Heart left ventricle (tissue), 16 donors: ENCODE measurements around the gene SLC15A2. TPM values are rescaled to one million over a fixed set of nuclear protein-coding genes. Genes with fewer than 3 reads are reported as not detected.

Source experiments
- ATAC-seq, 4 donors: fragments of 200-7000 bp; cut with Tn5 transposase; one replicate each; pipeline ENCODE4 v1.9.1; 2020 to 2022; ENCODE audit warnings: moderate library complexity in 4 of 4, mild to moderate bottlenecking in 3 of 4, moderate number of reproducible peaks in 1 of 4
- DNase-seq, 5 donors: peaks; one replicate each; pipeline ENCODE4 v3.0.0-alpha.2; 2020
- H3K27ac ChIP-seq, 12 donors: fragments of 200-600 bp; sonication (generic) in 4 of 12; one replicate each; pipeline versions ENCODE4 v1.5.0 to v1.8.0; 2016 to 2022; ENCODE audit warnings: mild to moderate bottlenecking in 2 of 12
- H3K27me3 ChIP-seq, 9 donors: fragments of 200-600 bp; sonication (generic) in 2 of 9; one replicate each; pipeline versions ENCODE4 v1.5.1 to v1.8.0; 2016 to 2022; ENCODE audit warnings: mild to moderate bottlenecking in 3 of 9
- H3K36me3 ChIP-seq, 9 donors: fragments of 200-600 bp; sonication (generic) in 2 of 9; one replicate each; pipeline versions ENCODE4 v1.5.0 to v1.8.0; 2018 to 2022; ENCODE audit warnings: mild to moderate bottlenecking in 2 of 9
- H3K4me1 ChIP-seq, 12 donors: fragments of 200-600 bp; sonication (generic) in 4 of 12; one replicate each; pipeline versions ENCODE4 v1.5.0 to v1.8.0; 2016 to 2022; ENCODE audit warnings: mild to moderate bottlenecking in 3 of 12
- H3K4me3 ChIP-seq, 12 donors: fragments of 200-600 bp; sonication (generic) in 4 of 12; one replicate each; pipeline versions ENCODE4 v1.5.0 to v1.8.0; 2017 to 2022; ENCODE audit warnings: mild to moderate bottlenecking in 9 of 12, moderate library complexity in 4 of 12
- H3K9me3 ChIP-seq, 12 donors: fragments of 200-600 bp; sonication (generic) in 4 of 12; one replicate each; pipeline versions ENCODE4 v1.5.0 to v1.8.0; 2016 to 2022; ENCODE audit warnings: mild to moderate bottlenecking in 1 of 12
- POLR2A ChIP-seq, 2 donors: fragments of 450-650 bp; IDR thresholded peaks; one replicate each; pipeline ENCODE4 v1.6.1; 2017; ENCODE audit warnings: antibody characterized with exemption in 2 of 2, mild to moderate bottlenecking in 2 of 2, moderate library complexity in 2 of 2
- WGBS, 4 donors: extraction: QIAGEN DNeasy Blood & Tissue Kit in 2 of 4; methylation state at CpG; one replicate each; pipeline versions ENCODE4 v1.1.5 to v1.1.7; 2013 to 2018; 5-methylcytosine and 5-hydroxymethylcytosine counted together
- intact Hi-C, 10 donors: fragments of 100-400 bp; cut with DNase I; formaldehyde crosslinking; loops; one replicate each; pipeline versions ENCODE4 v1.11.1 to v1.14.2; 2022
- polyA plus RNA-seq, 2 donors: library from polyadenylated mRNA; stranded (reverse); fragments of 200-250 nt; gene quantifications; one replicate each; pipeline ENCODE4 v1.2.3, GENCODE V29; 2013
- total RNA-seq, 9 donors: library from RNA; depleted of rRNA in 2 of 9; stranded (reverse); fragments of >200 nt in 2 of 9; fragmentation: NEBNext Ultra II Directional in 3 of 9; extraction: Animal tissue kit (Norgen Biotek cat#: 25700) in 3 of 9; gene quantifications; one replicate each; pipeline versions ENCODE4 v1.1.0 to v1.2.4, GENCODE V29; 2016 to 2023
- TF ChIP-seq, protein P1 (sequence below), 12 donors: fragments of 200-600 bp; sonication (generic) in 4 of 12; IDR thresholded peaks; one replicate each; pipeline versions ENCODE4 v1.5.0 to v1.8.0; 2018 to 2022; ENCODE audit warnings: antibody characterized with exemption in 12 of 12, mild to moderate bottlenecking in 5 of 12
- donor health status: ischemic (EF 13 %, LVEDD 7.1; RV severe dilation, severe dysfunction).
- donor health status: healthy with polysubstance abuse.
- donor health status: DM: no; HTN: yes; CAD: no.
- donor health status: DM: no; HTN: no; CAD: no.
- donor health status: ischemic (EF 25% LVEDD 6.9; RV normal size, moderate dysfunction).
- donor health status: ischemic (EF 25% LVEDD 5.7; RV mildly dilated, moderate dysfunction).
- donor health status: healthy.
- donor health status: DM: yes; HTN: yes; CAD: no.
- donor health status: ischemic (EF 35%, LVEDD 5.7; RV mildly dilated, moderate dysfunction).
- donor health status: nonischemic (EF 11% LVEDD 7.7; RV severe dilation, severe dysfunction).
- donor health status: DM: yes; HTN: yes; CAD: no.
- donor health status: PGD.
- donor health status: ischemic (EF 29% LVEDD 5.4; RV normal size, mild dysfunction).
- donor health status: nonischemic (EF 23%, LVEDD 6.1; RV moderate dilation, normal function).

SLC15A2 gene
- total and polyA plus RNA-seq, 11 donors: 0.22 to 7.6 (median 2.9) TPM

DNA sequence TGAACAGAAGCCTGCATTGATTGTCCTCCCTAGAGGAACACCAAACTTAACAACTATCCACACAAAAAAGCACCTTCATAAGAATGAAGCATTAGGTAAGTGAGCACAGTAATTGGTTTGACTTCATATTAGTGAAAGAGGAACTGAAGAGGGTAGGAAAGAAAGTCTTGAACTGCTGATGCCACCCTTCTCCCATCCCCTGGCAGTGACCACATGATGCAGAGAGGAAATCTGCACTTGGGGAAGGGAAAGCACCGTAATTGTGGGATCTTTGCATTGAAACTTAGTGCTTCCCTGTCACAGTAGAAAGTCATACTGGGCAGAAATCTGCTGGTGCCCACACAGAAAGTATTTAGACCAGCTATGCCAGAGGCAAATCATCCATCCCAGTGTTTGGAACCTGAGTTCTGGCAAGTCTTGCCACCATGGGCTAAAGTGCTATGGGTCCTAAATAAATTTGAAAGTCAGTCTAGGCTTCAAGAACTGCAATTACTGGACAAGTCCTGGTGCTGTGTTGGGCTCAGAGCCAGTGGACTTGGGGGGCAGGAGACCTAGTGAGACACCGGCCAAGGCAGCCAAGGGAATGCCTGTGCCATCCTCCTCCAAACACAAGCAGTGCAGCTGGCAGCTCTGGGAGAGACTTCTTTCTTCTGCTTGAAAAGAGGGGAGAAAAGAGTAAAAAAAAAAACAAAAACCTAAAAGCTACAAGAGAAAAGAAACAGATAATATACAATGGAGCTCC is 63.6 kb downstream of the SLC15A2 start:
- WGBS, 4 donors: 85 to 97% (median 90%) methylated on average over 2 of the region's 2 CpGs
- TF ChIP-seq, protein P1, sequence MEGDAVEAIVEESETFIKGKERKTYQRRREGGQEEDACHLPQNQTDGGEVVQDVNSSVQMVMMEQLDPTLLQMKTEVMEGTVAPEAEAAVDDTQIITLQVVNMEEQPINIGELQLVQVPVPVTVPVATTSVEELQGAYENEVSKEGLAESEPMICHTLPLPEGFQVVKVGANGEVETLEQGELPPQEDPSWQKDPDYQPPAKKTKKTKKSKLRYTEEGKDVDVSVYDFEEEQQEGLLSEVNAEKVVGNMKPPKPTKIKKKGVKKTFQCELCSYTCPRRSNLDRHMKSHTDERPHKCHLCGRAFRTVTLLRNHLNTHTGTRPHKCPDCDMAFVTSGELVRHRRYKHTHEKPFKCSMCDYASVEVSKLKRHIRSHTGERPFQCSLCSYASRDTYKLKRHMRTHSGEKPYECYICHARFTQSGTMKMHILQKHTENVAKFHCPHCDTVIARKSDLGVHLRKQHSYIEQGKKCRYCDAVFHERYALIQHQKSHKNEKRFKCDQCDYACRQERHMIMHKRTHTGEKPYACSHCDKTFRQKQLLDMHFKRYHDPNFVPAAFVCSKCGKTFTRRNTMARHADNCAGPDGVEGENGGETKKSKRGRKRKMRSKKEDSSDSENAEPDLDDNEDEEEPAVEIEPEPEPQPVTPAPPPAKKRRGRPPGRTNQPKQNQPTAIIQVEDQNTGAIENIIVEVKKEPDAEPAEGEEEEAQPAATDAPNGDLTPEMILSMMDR (IDR thresholded peaks at IDR 0.05): no peak
- TF ChIP-seq POLR2A (IDR thresholded peaks at IDR 0.05): no peak
- Histone ChIP-seq H3K27ac (peak overlapping the region in 3 of 12 donors; percentile 6 to 81 (median 35)), H3K4me3 (no peak overlapping the region), H3K4me1 (peaks cover 0 to 24% (median 0%) of the 10 kb centered on the region in 12 donors), H3K27me3 (no peaks in the 10 kb centered on the region), H3K9me3 (peaks cover 0 to 7% (median under 1%) of the 10 kb centered on the region in 12 donors), H3K36me3 (no peaks in the 10 kb centered on the region)
- intact Hi-C loops: no loop called here
- ATAC-seq: peak in 3 of 4 donors; percentile 29 to 82 (median 77)
- DNase-seq: peak in 2 of 5 donors; percentile 20 to 31

GRCh38 chr3:121958801-121959200 is 64.6 kb downstream of the SLC15A2 start:
- intact Hi-C loops: no loop called here
- no peak for TF ChIP-seq POLR2A (IDR thresholded peaks at IDR 0.05)
- TF ChIP-seq, protein P1 (IDR thresholded peaks at IDR 0.05): no peak
- peak overlapping the region in 1 of 12 donors; percentile 81 for H3K27ac ChIP-seq
- ATAC-seq (no peak), DNase-seq (no peak)
- H3K9me3 ChIP-seq: peaks cover 0 to 4% (median 0%) of the 10 kb centered on the region in 12 donors
- H3K27me3 ChIP-seq: no peaks in the 10 kb centered on the region
- no peaks in the 10 kb centered on the region for H3K36me3 ChIP-seq
- 51 to 57% (median 53%) methylated on average over 3 of the region's 3 CpGs for WGBS, 4 donors
- peaks cover 0 to 24% (median 0%) of the 10 kb centered on the region in 12 donors for H3K4me1 ChIP-seq
- no peak overlapping the region for H3K4me3 ChIP-seq

GRCh38 chr3:121961283-121961682 is 67.1 kb downstream of the SLC15A2 start:
- Histone ChIP-seq H3K36me3 (no peaks in the 10 kb centered on the region), H3K4me3 (no peak overlapping the region), H3K9me3 (peaks cover 0 to 5% (median 0%) of the 10 kb centered on the region in 12 donors), H3K4me1 (peaks cover 0 to 20% (median 0%) of the 10 kb centered on the region in 12 donors), H3K27me3 (no peaks in the 10 kb centered on the region), H3K27ac (peak overlapping the region in 1 of 12 donors; percentile 52)
- ATAC-seq (peak in 2 of 4 donors; percentile 18 to 24), DNase-seq (no peak)
- intact Hi-C loops: no loop called here
- TF ChIP-seq, protein P1 (IDR thresholded peaks at IDR 0.05): no peak
- no peak for TF ChIP-seq POLR2A (IDR thresholded peaks at IDR 0.05)

DNA sequence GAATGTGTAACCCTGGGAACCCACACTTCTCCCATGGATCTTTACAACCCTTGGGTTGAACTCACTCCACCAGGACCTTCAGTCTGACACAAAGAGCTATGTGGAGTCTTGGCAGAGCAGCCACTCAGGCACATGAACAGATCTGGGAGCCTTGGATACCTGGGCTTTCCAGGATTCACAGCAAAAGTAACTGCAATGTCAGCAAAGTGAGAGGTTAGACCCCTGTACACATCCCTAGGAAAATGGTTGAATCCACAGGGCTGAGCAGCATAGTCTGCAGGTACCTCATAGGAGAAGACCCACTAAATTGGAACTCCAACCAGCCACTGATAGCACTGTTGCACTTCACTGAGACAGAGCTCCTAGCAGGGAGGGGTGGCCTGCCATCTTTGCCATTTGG is 68.2 kb downstream of the SLC15A2 start:
- no peak for ATAC-seq
- DNase-seq: no peak
- no peak for TF ChIP-seq POLR2A (IDR thresholded peaks at IDR 0.05)
- Histone ChIP-seq H3K4me3 (no peak overlapping the region), H3K27ac (no peak overlapping the region), H3K9me3 (peaks cover 0 to 5% (median 0%) of the 10 kb centered on the region in 12 donors), H3K27me3 (no peaks in the 10 kb centered on the region), H3K4me1 (peaks cover 0 to 9% (median 0%) of the 10 kb centered on the region in 12 donors), H3K36me3 (no peaks in the 10 kb centered on the region)
- intact Hi-C loops: no loop called here
